K562 (cell line): ENCODE data around the gene REX1BD. TPM values are rescaled to one million over a fixed set of nuclear protein-coding genes. Genes with fewer than 3 reads are reported as not detected.

Experiments used
- CC2D1A ChIP-seq: fragments of 450-650 bp; IDR thresholded peaks from 2 replicates; pipeline ENCODE4 v1.6.1; 2017; ENCODE audit warnings: mild to moderate bottlenecking
- COPS2 ChIP-seq: fragments of 450-650 bp; conservative IDR thresholded peaks from 2 replicates; pipeline ENCODE4 v1.6.1; 2016; ENCODE audit warnings: mild to moderate bottlenecking, moderate library complexity
- DACH1 ChIP-seq: fragments of 450-650 bp; IDR thresholded peaks from 2 replicates; pipeline ENCODE4 v1.6.1; 2018; ENCODE audit not compliant: partially characterized antibody
- ELF1 ChIP-seq: fragments of 200-800 bp; sonication (Bioruptor generic); IDR thresholded peaks from 2 replicates; pipeline ENCODE4 v1.6.1; 2016; ENCODE audit warnings: missing genetic modification characterization, missing compliant biosample characterization
- EP400 ChIP-seq: fragments of 450-650 bp; IDR thresholded peaks from 2 replicates; pipeline ENCODE4 v1.6.1; 2017; ENCODE audit warnings: antibody characterized with exemption, mild to moderate bottlenecking, moderate library complexity
- GTF2E2 ChIP-seq: fragments of 200-800 bp; sonication (Bioruptor generic); IDR thresholded peaks from 2 replicates; pipeline ENCODE4 v1.6.1; 2016; ENCODE audit warnings: missing genetic modification characterization, missing compliant biosample characterization
- MCM2 ChIP-seq: fragments of 450-650 bp; IDR thresholded peaks from 2 replicates; pipeline ENCODE4 v1.6.1; 2017; ENCODE audit warnings: low read depth, mild to moderate bottlenecking
- NFRKB ChIP-seq: fragments of 450-650 bp; IDR thresholded peaks from 2 replicates; pipeline ENCODE4 v1.6.1; 2016; ENCODE audit warnings: low read depth
- PCBP1 ChIP-seq: fragments of 200-400 bp; formaldehyde crosslinking; IDR thresholded peaks from 2 replicates; pipeline ENCODE4 v1.6.1; 2018; ENCODE audit warnings: mild to moderate bottlenecking, low read depth, low read length; ENCODE audit not compliant: poor library complexity, severe bottlenecking
- PCBP2 ChIP-seq: fragments of 200-400 bp; formaldehyde crosslinking; IDR thresholded peaks from 2 replicates; pipeline ENCODE4 v1.6.1; 2018; ENCODE audit warnings: low read length, low read depth, mild to moderate bottlenecking, moderate library complexity; ENCODE audit not compliant: poor library complexity, severe bottlenecking
- RB1 ChIP-seq: fragments of 450-650 bp; IDR thresholded peaks from 2 replicates; pipeline ENCODE4 v1.6.1; 2017; ENCODE audit warnings: low read depth, mild to moderate bottlenecking
- RBBP5 ChIP-seq: fragments of 200-600 bp; sonication (generic); IDR thresholded peaks from 2 replicates; pipeline ENCODE4 v1.6.1; 2012; ENCODE audit warnings: borderline replicate concordance, mild to moderate bottlenecking, low read length, control low read depth, inconsistent platforms; ENCODE audit not compliant: insufficient read depth, poor library complexity, severe bottlenecking
- TAF1 ChIP-seq: IDR thresholded peaks from 2 replicates; pipeline ENCODE4 v1.6.1; 2011; ENCODE audit warnings: mild to moderate bottlenecking, low read length, moderate library complexity; ENCODE audit not compliant: insufficient read depth, control insufficient read depth, severe bottlenecking; ENCODE audit errors: extremely low read depth
- TRIM24 ChIP-seq, 2 experiments: fragments of 450-650 bp; IDR thresholded peaks; 2 replicates each; pipeline ENCODE4 v1.6.1; 2016
- ZBED1 ChIP-seq: IDR thresholded peaks from 2 replicates; pipeline ENCODE4 v1.6.1; 2014
- ZBTB33 ChIP-seq: sonication (generic); formaldehyde crosslinking; IDR thresholded peaks from 2 replicates; pipeline ENCODE4 v1.8.1; 2023; ENCODE audit warnings: mild to moderate bottlenecking, missing genetic modification reagents
- ZNF511 ChIP-seq: sonication (generic); formaldehyde crosslinking; IDR thresholded peaks from 2 replicates; pipeline ENCODE4 v1.8.0; 2022; ENCODE audit warnings: mild to moderate bottlenecking, missing genetic modification reagents
- polyA plus RNA-seq, 8 experiments: library from polyadenylated mRNA; depleted of rRNA in 4 of 8; stranded (reverse) in 5 of 8; unstranded in 3 of 8; fragments of >200 nt; fragmentation: Nextera tagmentation in 2 of 8; fragmentation: Illumina TruSeq in 1 of 8; extraction: Ambion mirVana in 2 of 8; extraction: Trizol in 1 of 8; gene quantifications; 2 replicates each; pipeline versions ENCODE4 v1.2.1 to v1.2.3, GENCODE V29; 2011 to 2014; ENCODE audit warnings: inconsistent platforms in 1 of 8, missing spikeins in 1 of 8
- total RNA-seq, 7 experiments: library from RNA; depleted of rRNA in 6 of 7; stranded (reverse); fragments of >200 nt in 6 of 7; fragmentation: Illumina TruSeq in 2 of 7; extraction: Trizol in 2 of 7; gene quantifications; 2 replicates each; pipeline versions ENCODE4 v1.2.1 to v1.2.3, GENCODE V29; 2011 to 2021; ENCODE audit warnings: low replicate concordance in 1 of 7
- TF ChIP-seq, protein P1 (sequence below): conservative IDR thresholded peaks from 2 replicates; pipeline ENCODE4 v1.6.1; 2011; ENCODE audit warnings: low read depth, mild to moderate bottlenecking, low read length; ENCODE audit not compliant: control insufficient read depth
- TF ChIP-seq, protein P2 (sequence below): fragments of 450-650 bp; IDR thresholded peaks from 2 replicates; pipeline ENCODE4 v1.7.1; 2018; ENCODE audit warnings: mild to moderate bottlenecking, low read depth; ENCODE audit not compliant: partially characterized antibody
- TF ChIP-seq, protein P3 (sequence below): fragments of 450-650 bp; IDR thresholded peaks from 2 replicates; pipeline ENCODE4 v1.6.1; 2016

REX1BD gene
- total and polyA plus RNA-seq, 9 of the 15 experiments (the other 6 are each of a cell fraction or from before 2014, with no cell fraction given), result 1.9 to 136 (median 13.8) TPM

DNA sequence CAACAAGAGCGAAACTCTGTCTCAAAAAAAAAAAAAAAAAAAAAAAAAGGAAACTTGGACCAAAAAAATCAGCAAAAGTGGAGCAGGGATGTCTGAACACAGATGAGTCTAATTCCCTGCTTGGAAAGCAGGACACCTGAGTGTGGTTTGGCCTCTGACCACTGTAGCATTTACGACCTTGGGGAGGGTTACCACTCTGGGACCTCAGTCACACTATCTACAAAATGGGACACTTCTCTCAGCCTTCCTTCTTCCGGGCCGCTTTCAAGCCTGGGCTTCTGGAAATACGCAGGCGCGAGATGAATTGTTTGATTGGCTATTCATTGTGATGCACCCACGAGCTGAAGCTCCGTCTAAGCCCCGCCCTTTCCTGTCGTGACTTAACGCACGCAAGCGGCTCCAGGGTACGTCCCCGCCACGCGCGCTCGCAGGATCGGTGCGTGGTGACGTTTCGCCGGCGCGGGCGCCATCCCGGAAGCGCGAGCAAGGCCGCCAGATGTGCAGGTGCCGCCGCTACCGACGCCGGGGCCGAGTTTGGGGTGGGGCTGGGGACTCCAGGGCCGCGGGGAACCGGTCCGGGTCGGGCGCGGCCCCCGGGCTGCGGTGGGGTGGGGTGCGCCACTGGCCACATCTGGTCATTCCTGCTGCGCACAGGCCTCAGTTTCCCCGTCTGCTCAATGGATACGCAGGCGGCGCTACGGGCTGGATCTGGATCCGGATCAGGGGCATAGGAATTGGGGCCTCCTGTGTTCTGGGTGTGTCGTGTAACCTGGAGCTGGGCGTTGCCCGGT, 31.0 kb upstream of the REX1BD start, which contains the start of gene KXD1 (continued):
- TF ChIP-seq, protein P1, sequence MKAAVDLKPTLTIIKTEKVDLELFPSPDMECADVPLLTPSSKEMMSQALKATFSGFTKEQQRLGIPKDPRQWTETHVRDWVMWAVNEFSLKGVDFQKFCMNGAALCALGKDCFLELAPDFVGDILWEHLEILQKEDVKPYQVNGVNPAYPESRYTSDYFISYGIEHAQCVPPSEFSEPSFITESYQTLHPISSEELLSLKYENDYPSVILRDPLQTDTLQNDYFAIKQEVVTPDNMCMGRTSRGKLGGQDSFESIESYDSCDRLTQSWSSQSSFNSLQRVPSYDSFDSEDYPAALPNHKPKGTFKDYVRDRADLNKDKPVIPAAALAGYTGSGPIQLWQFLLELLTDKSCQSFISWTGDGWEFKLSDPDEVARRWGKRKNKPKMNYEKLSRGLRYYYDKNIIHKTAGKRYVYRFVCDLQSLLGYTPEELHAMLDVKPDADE, result peak; percentile 81
- peak; percentile 87 for TF ChIP-seq RBBP5
- TF ChIP-seq MCM2, result no peak
- peak; percentile 85 for TF ChIP-seq EP400
- TF ChIP-seq NFRKB, result peak; percentile 54
- TF ChIP-seq CC2D1A, result peak; percentile 58
- TF ChIP-seq PCBP2, result no peak
- TF ChIP-seq, protein P2, sequence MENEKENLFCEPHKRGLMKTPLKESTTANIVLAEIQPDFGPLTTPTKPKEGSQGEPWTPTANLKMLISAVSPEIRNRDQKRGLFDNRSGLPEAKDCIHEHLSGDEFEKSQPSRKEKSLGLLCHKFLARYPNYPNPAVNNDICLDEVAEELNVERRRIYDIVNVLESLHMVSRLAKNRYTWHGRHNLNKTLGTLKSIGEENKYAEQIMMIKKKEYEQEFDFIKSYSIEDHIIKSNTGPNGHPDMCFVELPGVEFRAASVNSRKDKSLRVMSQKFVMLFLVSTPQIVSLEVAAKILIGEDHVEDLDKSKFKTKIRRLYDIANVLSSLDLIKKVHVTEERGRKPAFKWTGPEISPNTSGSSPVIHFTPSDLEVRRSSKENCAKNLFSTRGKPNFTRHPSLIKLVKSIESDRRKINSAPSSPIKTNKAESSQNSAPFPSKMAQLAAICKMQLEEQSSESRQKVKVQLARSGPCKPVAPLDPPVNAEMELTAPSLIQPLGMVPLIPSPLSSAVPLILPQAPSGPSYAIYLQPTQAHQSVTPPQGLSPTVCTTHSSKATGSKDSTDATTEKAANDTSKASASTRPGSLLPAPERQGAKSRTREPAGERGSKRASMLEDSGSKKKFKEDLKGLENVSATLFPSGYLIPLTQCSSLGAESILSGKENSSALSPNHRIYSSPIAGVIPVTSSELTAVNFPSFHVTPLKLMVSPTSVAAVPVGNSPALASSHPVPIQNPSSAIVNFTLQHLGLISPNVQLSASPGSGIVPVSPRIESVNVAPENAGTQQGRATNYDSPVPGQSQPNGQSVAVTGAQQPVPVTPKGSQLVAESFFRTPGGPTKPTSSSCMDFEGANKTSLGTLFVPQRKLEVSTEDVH, result peak; percentile 70
- no peak for TF ChIP-seq COPS2
- TF ChIP-seq ZBED1, result peak; percentile 95
- TF ChIP-seq TRIM24 (IDR thresholded peaks at IDR 0.05), result 0 out of 4 replicates have a peak, but pooled peaks of 1 of the 2 experiments have one; percentile 26
- TF ChIP-seq ELF1 (tag), result peak; percentile 97
- peak; percentile 54; the same call in 1 of the 2 replicates for TF ChIP-seq RB1
- TF ChIP-seq DACH1, result peak; percentile 67
- TF ChIP-seq GTF2E2, result no peak
- TF ChIP-seq, protein P3, sequence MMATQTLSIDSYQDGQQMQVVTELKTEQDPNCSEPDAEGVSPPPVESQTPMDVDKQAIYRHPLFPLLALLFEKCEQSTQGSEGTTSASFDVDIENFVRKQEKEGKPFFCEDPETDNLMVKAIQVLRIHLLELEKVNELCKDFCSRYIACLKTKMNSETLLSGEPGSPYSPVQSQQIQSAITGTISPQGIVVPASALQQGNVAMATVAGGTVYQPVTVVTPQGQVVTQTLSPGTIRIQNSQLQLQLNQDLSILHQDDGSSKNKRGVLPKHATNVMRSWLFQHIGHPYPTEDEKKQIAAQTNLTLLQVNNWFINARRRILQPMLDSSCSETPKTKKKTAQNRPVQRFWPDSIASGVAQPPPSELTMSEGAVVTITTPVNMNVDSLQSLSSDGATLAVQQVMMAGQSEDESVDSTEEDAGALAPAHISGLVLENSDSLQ, result peak; percentile 50; the same call in 1 of the 2 replicates
- no peak; the same call in 1 of the 2 replicates for TF ChIP-seq ZNF511 (CRISPR knock-in tag)
- peak; percentile 63 for TF ChIP-seq TAF1
- peak; percentile 73; the same call in 1 of the 2 replicates for TF ChIP-seq ZBTB33 (CRISPR knock-in tag)
- TF ChIP-seq PCBP1, result peak; percentile 59
